Thymus (tissue), 14 donors: ENCODE measurements around the gene DEFB131B. TPM values are rescaled to one million over a fixed set of nuclear protein-coding genes. Genes with fewer than 3 reads are reported as not detected.
"Not testable (repeated sequence)": the region's sequence is repeated elsewhere in the genome, so short reads cannot be mapped to it uniquely, and the experiment has no call there.

ENCODE experiments used
- DNase-seq, 9 donors: peaks; one replicate each; pipeline ENCODE4 v3.0.0-alpha.2; 2013; ENCODE audit warnings: low spot score in 9 of 9, low read depth in 6 of 9, missing footprints in 1 of 9
- H3K27ac ChIP-seq, 2 donors: one replicate each; pipeline ENCODE4 v1.5.1; 2013; ENCODE audit warnings: control low read depth in 1 of 2, low read depth in 1 of 2, low read length in 1 of 2, mild to moderate bottlenecking in 1 of 2, moderate library complexity in 1 of 2
- H3K27me3 ChIP-seq, 2 donors: one replicate each; pipeline ENCODE4 v1.5.1; 2013; ENCODE audit warnings: low read length in 1 of 2; ENCODE audit not compliant: control insufficient read depth in 2 of 2, insufficient read depth in 1 of 2
- H3K36me3 ChIP-seq, 2 donors: one replicate each; pipeline ENCODE4 v1.5.1; 2013; ENCODE audit warnings: low read length in 1 of 2, mild to moderate bottlenecking in 1 of 2, moderate library complexity in 1 of 2; ENCODE audit not compliant: control insufficient read depth in 2 of 2, insufficient read depth in 2 of 2
- H3K4me1 ChIP-seq, 2 donors: one replicate each; pipeline ENCODE4 v1.5.1; 2013; ENCODE audit warnings: low read length in 2 of 2; ENCODE audit not compliant: control insufficient read depth in 2 of 2, insufficient read depth in 2 of 2
- H3K4me3 ChIP-seq, 2 donors: one replicate each; pipeline ENCODE4 v1.5.1; 2013; ENCODE audit warnings: low read length in 2 of 2, control low read depth in 1 of 2, mild to moderate bottlenecking in 1 of 2
- H3K9me3 ChIP-seq, 2 donors: one replicate each; pipeline ENCODE4 v1.5.1; 2013; ENCODE audit warnings: low read length in 1 of 2, mild to moderate bottlenecking in 1 of 2; ENCODE audit not compliant: control insufficient read depth in 2 of 2, insufficient read depth in 1 of 2
- WGBS: extraction: QIAGEN DNeasy Blood & Tissue Kit; methylation state at CpG from one replicate; pipeline ENCODE4 v1.1.7; 2013; 5-methylcytosine and 5-hydroxymethylcytosine counted together
- long read RNA-seq, 10 donors: transcript quantifications; one replicate each; lab custom pipeline, GENCODE V29; 2026
- polyA plus RNA-seq: library from polyadenylated mRNA; stranded (reverse); fragments of 200-250 nt; gene quantifications from one replicate; pipeline ENCODE4 v1.2.3, GENCODE V29; 2013
- total RNA-seq: library from RNA; stranded (reverse); fragments of 120-200 nt; gene quantifications from one replicate; pipeline ENCODE4 v1.2.4, GENCODE V29; 2013
- donor health status: healthy.

DEFB131B gene, protein sequence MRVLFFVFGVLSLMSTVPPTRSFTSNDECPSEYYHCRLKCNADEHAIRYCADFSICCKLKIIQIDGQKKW
- total RNA-seq (not detected), polyA plus RNA-seq (not detected)
- long read RNA-seq, donor 1, result 0 reads
- long read RNA-seq, donor 2, result 0 reads
- long read RNA-seq, donor 3, result 0 reads
- long read RNA-seq, donor 4, result 0 reads
- long read RNA-seq, donor 5, result 0 reads
- long read RNA-seq, donor 6, result 0 reads
- long read RNA-seq, donor 7, result 0 reads
- long read RNA-seq, donor 8, result 0 reads
- long read RNA-seq, donor 9, result 0 reads
- long read RNA-seq, donor 10, result 0 reads

DNA sequence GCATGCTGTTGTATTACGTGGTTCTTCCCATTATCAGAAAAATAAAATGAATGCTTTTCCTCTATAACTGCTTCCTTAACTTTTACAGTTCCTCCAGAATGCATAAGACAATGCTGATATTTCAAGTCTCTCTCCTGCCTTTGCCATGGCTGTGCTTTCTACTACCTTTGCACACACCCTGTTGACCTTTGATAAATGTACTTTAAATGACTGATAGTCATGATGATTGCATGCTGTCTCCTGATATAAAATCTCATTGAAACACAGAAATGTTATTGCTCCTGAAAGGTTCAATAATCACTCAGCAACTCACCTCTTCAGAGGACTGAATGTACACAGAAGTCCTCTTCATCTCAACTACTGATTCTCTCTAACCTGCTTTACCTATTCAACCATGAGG lies at the start of gene DEFB131B:
TSS of gene DEFB131B (plus strand) at position 395 of the 400 bp plus-strand sequence. CDS start at position 395, 0 bp downstream.
- not testable (repeated sequence) for H3K36me3 ChIP-seq, H3K27ac ChIP-seq, H3K4me3 ChIP-seq, DNase-seq, H3K9me3 ChIP-seq, H3K4me1 ChIP-seq, H3K27me3 ChIP-seq
- 97% methylated on average over 1 of the region's 1 CpG for WGBS

DNA sequence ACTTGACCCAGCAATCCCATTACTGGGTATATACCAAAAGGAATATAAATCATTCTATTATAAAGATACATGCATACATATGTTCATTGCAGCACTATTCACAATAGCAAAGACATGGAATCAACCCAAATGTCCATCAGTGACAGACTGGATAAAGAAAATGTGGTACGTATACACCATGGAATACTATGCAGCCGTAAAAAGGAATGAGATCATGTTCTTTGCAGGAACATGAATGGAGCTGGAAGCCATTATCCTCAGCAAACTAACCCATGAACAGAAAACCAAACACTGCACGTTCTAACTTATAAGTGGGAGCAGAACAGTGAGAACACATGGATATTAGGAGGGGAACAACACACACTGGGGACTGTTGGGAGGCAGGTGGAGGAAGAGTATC lies 49.0 kb upstream of the DEFB131B start:
- not testable (repeated sequence) for H3K27me3 ChIP-seq, H3K4me3 ChIP-seq, H3K27ac ChIP-seq, H3K36me3 ChIP-seq, DNase-seq, H3K9me3 ChIP-seq, H3K4me1 ChIP-seq
- 94% methylated on average over 3 of the region's 3 CpGs for WGBS

DNA sequence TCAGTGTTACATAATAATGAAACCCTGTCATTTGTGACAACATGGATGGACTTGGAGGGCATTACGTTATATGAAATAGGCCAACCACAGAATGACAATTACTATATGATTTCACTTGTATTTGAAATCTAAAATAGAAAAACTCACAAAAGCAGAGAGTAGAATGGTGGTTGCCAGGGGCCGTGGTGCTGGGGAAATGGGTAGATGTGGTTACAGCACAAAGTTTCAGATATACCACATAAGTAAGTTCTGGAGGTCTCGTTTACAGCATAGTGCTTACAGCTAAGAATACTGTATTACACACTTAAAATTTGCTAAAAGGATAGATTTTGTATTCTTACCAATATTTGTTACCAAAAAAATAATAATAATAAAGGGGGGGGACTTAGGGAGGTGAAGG lies 48.6 kb upstream of the DEFB131B start:
- H3K27me3 ChIP-seq, H3K27ac ChIP-seq, H3K9me3 ChIP-seq, H3K36me3 ChIP-seq, DNase-seq, H3K4me1 ChIP-seq, H3K4me3 ChIP-seq: not testable (repeated sequence)
- WGBS, result 63% methylated on average over 3 of the region's 3 CpGs

DNA sequence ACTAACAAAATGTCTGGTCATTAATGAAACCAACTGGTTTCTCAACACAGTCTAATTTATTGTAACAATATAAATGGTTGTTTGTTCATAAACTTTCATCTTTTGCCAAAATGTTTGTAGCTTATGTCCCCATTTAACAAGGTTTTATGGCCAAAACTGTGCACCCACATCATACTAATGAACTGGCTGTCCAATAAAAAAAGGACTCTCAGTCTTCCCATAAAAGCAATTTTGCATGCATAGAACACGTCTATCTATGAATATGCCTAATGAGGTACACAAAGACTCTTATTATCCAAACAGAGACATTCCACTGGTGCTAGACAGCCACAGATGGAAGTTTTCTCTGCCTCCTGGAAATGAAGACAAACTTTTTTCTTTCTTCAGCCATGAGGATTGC lies 45.4 kb upstream of the DEFB131B start, which contains the start of gene DEFB108B:
TSS of gene DEFB108B (plus strand) at position 390 of the 400 bp plus-strand sequence. CDS start at position 390, 0 bp downstream.
- H3K36me3 ChIP-seq, H3K4me3 ChIP-seq, DNase-seq, H3K9me3 ChIP-seq, H3K4me1 ChIP-seq, H3K27me3 ChIP-seq, H3K27ac ChIP-seq: not testable (repeated sequence)
- 0% methylated on average over 1 of the region's 1 CpG for WGBS

DNA sequence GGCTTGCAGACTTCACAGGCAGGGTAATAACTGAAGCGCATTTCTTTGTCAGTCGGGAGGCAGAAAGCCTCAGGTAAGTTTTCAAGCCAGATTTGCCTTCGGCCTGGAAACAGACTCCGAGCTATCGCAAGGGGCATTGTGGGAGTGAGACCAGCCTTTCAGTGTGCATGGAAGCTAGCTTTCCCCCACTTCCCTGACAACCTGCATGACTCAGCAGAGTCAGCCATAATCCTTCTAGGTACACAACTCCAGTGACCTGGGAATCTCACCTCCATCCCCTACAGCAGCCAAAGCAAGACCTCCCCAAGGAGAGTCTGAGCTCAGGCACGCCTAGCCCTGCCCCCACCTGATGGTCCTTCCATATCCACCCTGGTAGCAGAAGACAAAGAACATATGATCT lies 35.5 kb upstream of the DEFB131B start:
- H3K27ac ChIP-seq, result peak overlapping the region in 1 of 2 donors; percentile 31
- H3K36me3 ChIP-seq, H3K4me1 ChIP-seq, H3K4me3 ChIP-seq, DNase-seq, H3K27me3 ChIP-seq, H3K9me3 ChIP-seq: not testable (repeated sequence)
- 90% methylated on average over 6 of the region's 6 CpGs for WGBS

DNA sequence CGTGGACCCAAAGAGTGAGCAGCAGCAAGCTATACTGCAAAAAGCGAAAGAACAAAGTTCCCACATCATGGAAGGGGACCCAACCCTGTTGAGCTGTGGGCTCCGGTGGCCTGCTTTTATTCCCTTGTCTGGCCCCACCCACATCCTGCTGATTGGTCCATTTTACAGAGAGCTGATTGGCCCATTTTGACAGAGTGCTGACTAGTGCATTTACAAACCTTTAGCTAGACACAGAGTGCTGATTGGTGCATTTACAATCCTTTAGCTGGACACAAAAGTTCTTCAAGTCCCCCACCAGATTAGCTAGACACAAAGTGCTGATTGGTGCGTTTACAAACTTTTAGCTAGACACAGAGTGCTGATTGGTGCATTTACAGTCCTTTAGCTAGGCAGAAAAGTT lies 34.9 kb upstream of the DEFB131B start:
- DNase-seq, result not testable (repeated sequence)

DNA sequence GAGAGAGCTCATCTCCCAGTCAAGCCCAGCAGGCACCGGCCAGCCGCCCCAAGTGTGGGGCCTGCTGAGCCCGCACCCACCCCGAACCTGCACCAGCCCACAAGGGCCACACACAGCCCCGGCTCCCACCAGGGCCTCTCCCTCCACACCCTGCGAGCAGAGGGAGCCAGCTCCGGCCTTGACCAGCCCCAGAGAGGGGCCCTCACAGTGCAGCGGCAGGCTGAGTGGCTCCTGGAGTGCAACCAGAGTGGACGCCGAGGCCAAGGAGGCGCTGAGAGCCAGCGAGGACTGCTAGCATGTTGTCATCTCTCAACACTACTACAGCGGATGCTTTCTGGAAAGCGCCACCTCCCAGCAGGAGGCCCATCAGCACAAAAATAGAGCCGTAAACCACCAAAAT lies 34.4 kb upstream of the DEFB131B start:
- Histone ChIP-seq H3K4me3 (no peak overlapping the region), H3K27ac (no peak overlapping the region), H3K27me3 (no peaks in the 10 kb centered on the region), H3K36me3 (no peaks in the 10 kb centered on the region), H3K9me3 (no peaks in the 10 kb centered on the region), H3K4me1 (no peaks in the 10 kb centered on the region)
- 96% methylated on average over 15 of the region's 15 CpGs for WGBS
- no peak for DNase-seq

More for the DNA sequence above, 34.9 kb upstream of the DEFB131B start:
- H3K4me1 ChIP-seq, H3K4me3 ChIP-seq, H3K27ac ChIP-seq, H3K27me3 ChIP-seq, H3K36me3 ChIP-seq, H3K9me3 ChIP-seq: not testable (repeated sequence)
- 97% methylated on average over 4 of the region's 4 CpGs for WGBS

DNA sequence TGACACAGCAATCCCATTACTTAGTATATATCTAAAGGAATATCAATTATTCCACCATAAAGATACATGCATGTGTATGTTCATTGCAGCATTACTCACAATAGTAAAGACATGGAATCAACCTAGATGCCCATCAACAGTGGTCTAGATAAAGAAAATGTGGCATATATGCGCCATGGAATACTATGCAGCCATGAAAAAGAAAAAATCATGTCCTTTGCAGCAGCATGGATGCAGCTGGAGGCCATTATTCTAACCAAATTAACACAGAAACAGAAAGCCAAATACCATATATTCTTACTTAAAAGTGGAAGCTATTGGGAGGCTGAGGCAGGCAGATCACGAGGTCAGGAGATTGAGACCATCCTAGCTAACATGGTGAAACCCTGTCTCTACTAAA lies 24.4 kb upstream of the DEFB131B start:
- WGBS, result 96% methylated on average over 2 of the region's 2 CpGs

DNA sequence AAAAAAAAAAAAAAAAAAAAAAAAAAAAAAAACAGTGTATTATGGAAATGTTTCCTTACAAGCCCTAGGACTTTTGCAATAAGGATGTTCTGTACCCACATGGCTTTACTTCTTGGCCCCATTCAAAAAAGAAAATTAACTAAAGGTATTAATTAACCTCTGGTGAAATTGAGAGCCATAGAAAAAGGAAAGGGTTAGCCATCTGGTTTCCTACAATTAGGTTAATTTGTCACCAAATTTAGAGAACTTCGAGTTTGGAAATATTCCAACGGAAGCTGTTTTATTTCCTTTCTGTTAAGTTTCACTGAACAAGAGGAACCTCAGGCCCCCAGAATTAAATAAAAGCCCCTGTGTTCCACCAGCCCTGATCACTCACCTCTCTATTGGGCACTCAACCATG lies 22.4 kb upstream of the DEFB131B start:
- DNase-seq, H3K4me3 ChIP-seq, H3K27ac ChIP-seq, H3K9me3 ChIP-seq, H3K36me3 ChIP-seq, H3K27me3 ChIP-seq, H3K4me1 ChIP-seq: not testable (repeated sequence)
- 14% methylated on average over 2 of the region's 2 CpGs for WGBS

More for the DNA sequence above, 24.4 kb upstream of the DEFB131B start:
- H3K27me3 ChIP-seq, H3K4me3 ChIP-seq, H3K36me3 ChIP-seq, H3K4me1 ChIP-seq, DNase-seq, H3K27ac ChIP-seq, H3K9me3 ChIP-seq: not testable (repeated sequence)
